GM23248 (cell line): Measurements from ENCODE around the gene SH3BP5L. TPM values are rescaled to one million over a fixed set of nuclear protein-coding genes. Genes with fewer than 3 reads are reported as not detected.
"Not testable (repeated sequence)": the region's sequence is repeated elsewhere in the genome, so short reads cannot be mapped to it uniquely, and the experiment has no call there.

Experiments
- DNase-seq: peaks from one replicate; pipeline ENCODE4 v3.0.0-alpha.2; 2015
- H2AFZ ChIP-seq: fragments of 200-600 bp; sonication (generic); 2 replicates; pipeline ENCODE4 v1.6.1; 2016; ENCODE audit warnings: antibody characterized with exemption
- H3F3A ChIP-seq: fragments of 200-600 bp; sonication (generic); 2 replicates; pipeline ENCODE4 v1.6.1; 2016; ENCODE audit warnings: mild to moderate bottlenecking, antibody characterized with exemption, mixed run types; ENCODE audit not compliant: insufficient read depth
- H3K27ac ChIP-seq: fragments of 200-600 bp; sonication (generic); 2 replicates; pipeline ENCODE4 v1.5.1; 2016; ENCODE audit warnings: mild to moderate bottlenecking
- H3K27me3 ChIP-seq: fragments of 200-600 bp; sonication (generic); replicated peaks from 2 replicates; pipeline ENCODE4 v1.6.1; 2016; ENCODE audit warnings: mild to moderate bottlenecking; ENCODE audit not compliant: insufficient read depth
- H3K36me3 ChIP-seq: fragments of 200-600 bp; sonication (generic); 2 replicates; pipeline ENCODE4 v1.6.1; 2016; ENCODE audit warnings: low read depth, mild to moderate bottlenecking
- H3K4me1 ChIP-seq: fragments of 200-600 bp; sonication (generic); 2 replicates; pipeline ENCODE4 v1.6.1; 2016; ENCODE audit warnings: mild to moderate bottlenecking; ENCODE audit not compliant: insufficient read depth
- H3K4me2 ChIP-seq: fragments of 200-600 bp; sonication (generic); one replicate; pipeline ENCODE4 v1.6.1; 2016; ENCODE audit warnings: mild to moderate bottlenecking; ENCODE audit not compliant: unreplicated experiment
- H3K4me3 ChIP-seq: fragments of 200-600 bp; sonication (generic); 2 replicates; pipeline ENCODE4 v1.5.1; 2016; ENCODE audit warnings: mild to moderate bottlenecking
- H3K79me2 ChIP-seq: fragments of 200-600 bp; sonication (generic); 2 replicates; pipeline ENCODE4 v1.6.1; 2016; ENCODE audit warnings: mild to moderate bottlenecking; ENCODE audit not compliant: insufficient read depth
- H3K9ac ChIP-seq: fragments of 200-600 bp; sonication (generic); 2 replicates; pipeline ENCODE4 v1.6.1; 2016; ENCODE audit warnings: mild to moderate bottlenecking
- H3K9me2 ChIP-seq: fragments of 200-600 bp; sonication (generic); 2 replicates; pipeline ENCODE4 v1.6.1; 2016; ENCODE audit warnings: mixed run types, mild to moderate bottlenecking, moderate library complexity; ENCODE audit not compliant: insufficient read depth
- H3K9me3 ChIP-seq: fragments of 200-600 bp; sonication (generic); one replicate; pipeline ENCODE4 v1.6.1; 2017; ENCODE audit warnings: low read depth
- H4K20me1 ChIP-seq: fragments of 200-600 bp; sonication (generic); 2 replicates; pipeline ENCODE4 v1.6.0; 2016; ENCODE audit not compliant: insufficient read depth
- EZH2 ChIP-seq: fragments of 200-600 bp; sonication (generic); IDR thresholded peaks from 2 replicates; pipeline ENCODE4 v1.6.1; 2018; ENCODE audit warnings: antibody characterized with exemption, mild to moderate bottlenecking; ENCODE audit not compliant: insufficient read depth, poor library complexity, severe bottlenecking
- EZH2phosphoT487 ChIP-seq: fragments of 200-600 bp; sonication (generic); IDR thresholded peaks from 2 replicates; pipeline ENCODE4 v1.6.1; 2018; ENCODE audit warnings: antibody characterized with exemption, moderate library complexity, mild to moderate bottlenecking, low read depth; ENCODE audit not compliant: insufficient read depth
- WGBS, 2 experiments: methylation state at CpG; one replicate each; pipeline ENCODE4 v1.1.6; 2015 to 2017; ENCODE audit warnings: low lambda C conversion rate in 2 of 2, low coverage in 1 of 2; ENCODE audit errors: missing lambda C conversion rate in 2 of 2; 5-methylcytosine and 5-hydroxymethylcytosine counted together
- in situ Hi-C: fragments of 300-500 bp; cut with MboI; formaldehyde crosslinking; loops from 2 replicates; pipeline ENCODE4 v1.15.0; 2020
- polyA plus RNA-seq: library from polyadenylated mRNA; unstranded; fragments of >200 nt; fragmentation: Nextera tagmentation; extraction: Ambion mirVana; gene quantifications from 2 replicates; pipeline ENCODE4 v1.2.1, GENCODE V29; 2016
- total RNA-seq: library from RNA; depleted of rRNA; stranded (reverse); fragments of >200 nt; shearing (Covaris generic); gene quantifications from 2 replicates; pipeline ENCODE4 v1.2.3, GENCODE V29; 2014

SH3BP5L gene
- total and polyA plus RNA-seq, 2 experiments from 2014 or later, result 5.3 to 64.4 TPM

- Histone ChIP-seq H3F3A (peaks cover 5% of the 10 kb centered on the region), H4K20me1 (no peaks in the 10 kb centered on the region), H3K79me2 (no peaks in the 10 kb centered on the region), H3K9ac (no peak overlapping the region), H3K4me1 (no peaks in the 10 kb centered on the region), H3K4me2 (no peak overlapping the region), H3K27me3 (0 out of 2 replicates have a peak, but pooled peaks cover 3% of the 10 kb centered on the region), H2AFZ (no peak overlapping the region), H3K36me3 (no peaks in the 10 kb centered on the region), H3K9me3 (no peaks in the 10 kb centered on the region), H3K4me3 (no peak overlapping the region), H3K27ac (no peak overlapping the region), H3K9me2 (no peaks in the 10 kb centered on the region)
- no peak for DNase-seq
- TF ChIP-seq EZH2phosphoT487 (no peak), EZH2 (no peak)
- 69 to 70% methylated on average over 6 of the region's 6 CpGs for WGBS, 2 experiments
- in situ Hi-C loops, result no loop called here
Measured at GRCh38 chr1:248802454-248802853, 23.3 kb downstream of the SH3BP5L start.

GRCh38 chr1:248800459-248800858 is 25.3 kb downstream of the SH3BP5L start:
- H3K4me1 ChIP-seq, result no peaks in the 10 kb centered on the region
- no peak overlapping the region for H3K27ac ChIP-seq
- H3K4me3 ChIP-seq, result no peak overlapping the region
- 32 to 38% methylated on average over 3 of the region's 3 CpGs for WGBS, 2 experiments
- no peaks in the 10 kb centered on the region for H3K9me2 ChIP-seq
- 0 out of 2 replicates have a peak, but pooled peaks cover 3% of the 10 kb centered on the region for H3K27me3 ChIP-seq
- no peak overlapping the region for H2AFZ ChIP-seq
- H3F3A ChIP-seq, result no peaks in the 10 kb centered on the region
- no peak overlapping the region for H3K4me2 ChIP-seq
- no peaks in the 10 kb centered on the region for H3K79me2 ChIP-seq
- no peaks in the 10 kb centered on the region for H3K9me3 ChIP-seq
- H4K20me1 ChIP-seq, result no peaks in the 10 kb centered on the region
- no peak for TF ChIP-seq EZH2
- no peak for TF ChIP-seq EZH2phosphoT487
- H3K9ac ChIP-seq, result no peak overlapping the region
- no peaks in the 10 kb centered on the region for H3K36me3 ChIP-seq
- in situ Hi-C loops, result no loop called here
- no peak for DNase-seq

GRCh38 chr1:248798791-248799190 is 26.9 kb downstream of the SH3BP5L start:
- Histone ChIP-seq H3K9me2 (no peaks in the 10 kb centered on the region), H3K4me3 (no peak overlapping the region), H3K27ac (no peak overlapping the region), H3K4me1 (no peaks in the 10 kb centered on the region), H2AFZ (no peak overlapping the region), H4K20me1 (no peaks in the 10 kb centered on the region), H3K9ac (no peak overlapping the region), H3F3A (no peaks in the 10 kb centered on the region), H3K9me3 (no peaks in the 10 kb centered on the region), H3K4me2 (no peak overlapping the region), H3K27me3 (0 out of 2 replicates have a peak, but pooled peaks cover 3% of the 10 kb centered on the region), H3K36me3 (no peaks in the 10 kb centered on the region), H3K79me2 (no peaks in the 10 kb centered on the region)
- no peak for DNase-seq
- TF ChIP-seq EZH2, result no peak
- TF ChIP-seq EZH2phosphoT487, result no peak
- WGBS, 2 experiments, result 53% methylated on average over 3 of the region's 3 CpGs
- in situ Hi-C loops, result no loop called here

GRCh38 chr1:248794663-248795062 is 31.1 kb downstream of the SH3BP5L start:
- H3K27me3 ChIP-seq, H3K4me1 ChIP-seq, in situ Hi-C loops, H3K79me2 ChIP-seq, DNase-seq, H3K9ac ChIP-seq, H3K4me2 ChIP-seq, H3K9me3 ChIP-seq, H3K9me2 ChIP-seq, H3K36me3 ChIP-seq, H3K27ac ChIP-seq, H3K4me3 ChIP-seq, H3F3A ChIP-seq, H2AFZ ChIP-seq, H4K20me1 ChIP-seq: not testable (repeated sequence)
- 31% methylated on average over 5 of the region's 5 CpGs for WGBS, 2 experiments

- DNase-seq, result no peak
- Histone ChIP-seq H3K4me2 (no peak overlapping the region), H4K20me1 (no peaks in the 10 kb centered on the region), H3K4me3 (no peak overlapping the region), H3K9ac (no peak overlapping the region), H3K36me3 (no peaks in the 10 kb centered on the region), H3K27ac (no peak overlapping the region), H3K9me2 (no peaks in the 10 kb centered on the region), H3K79me2 (no peaks in the 10 kb centered on the region), H2AFZ (no peak overlapping the region), H3K27me3 (no peaks in the 10 kb centered on the region), H3K4me1 (no peaks in the 10 kb centered on the region), H3F3A (no peaks in the 10 kb centered on the region), H3K9me3 (no peaks in the 10 kb centered on the region)
- TF ChIP-seq EZH2phosphoT487 (no peak), EZH2 (no peak)
- in situ Hi-C loops, result no loop called here
Measured at GRCh38 chr1:248793592-248793991, 32.1 kb downstream of the SH3BP5L start.
